Measurements from ENCODE around the gene FRMD4A. TPM values are rescaled to one million over a fixed set of nuclear protein-coding genes. Genes with fewer than 3 reads are reported as not detected.

FRMD4A gene
- total and polyA plus RNA-seq, 2 of the 4 experiments (the other 2 are of a cell fraction), result 30.3 to 68.8 TPM

GRCh38 chr10:14278533-14278932, 52.2 kb downstream of the FRMD4A start:
- Histone ChIP-seq H4K20me1 (ENCODE audit: insufficient read depth, low read length) (no peaks in the 10 kb centered on the region), H3K23ac (ENCODE audit: low read depth, low read length) (no peak overlapping the region), H2AK5ac (ENCODE audit: low read depth, low read length) (no peak overlapping the region), H4K8ac (ENCODE audit: low read depth in 2 of 2, low read length in 2 of 2) (no peak overlapping the region), H3K4ac (ENCODE audit: low read depth, low read length) (no peak overlapping the region), H3K79me1 (ENCODE audit: low read depth in 1 of 2, low read length in 2 of 2) (no peaks in the 10 kb centered on the region), H4K91ac (ENCODE audit: insufficient read depth, low read depth, low read length) (no peak overlapping the region), H3K27ac (ENCODE audit: insufficient read depth, low read length) (no peak overlapping the region), H4K5ac (ENCODE audit: low read depth, low read length) (no peak overlapping the region), H2AK9ac (replicated peaks; ENCODE audit: low read depth, low read length, poor library complexity) (no peak overlapping the region), H3K27me3 (ENCODE audit: control insufficient read depth, insufficient read depth, low read length) (peaks cover 53% of the 10 kb centered on the region), H3K14ac (replicated peaks; ENCODE audit: low read depth, low read length) (no peak overlapping the region), H2BK15ac (ENCODE audit: low read depth, low read length) (no peak overlapping the region), H2BK20ac (ENCODE audit: low read depth, low read length) (no peak overlapping the region), H3K9me1 (ENCODE audit: insufficient read depth, low read length) (no peaks in the 10 kb centered on the region), H3K56ac (ENCODE audit: extremely low read depth, insufficient read depth, low read length) (no peak overlapping the region), H3K4me2 (ENCODE audit: low read depth, low read length) (no peak overlapping the region), H2BK5ac (ENCODE audit: low read depth, low read length, poor library complexity, severe bottlenecking) (no peak overlapping the region), H3K4me3 (ENCODE audit: insufficient read depth, low read depth, low read length) (no peak overlapping the region), H2AFZ (replicated peaks; ENCODE audit: low read length, poor library complexity) (no peak overlapping the region), H3K18ac (ENCODE audit: low read depth, low read length) (no peak overlapping the region), H2BK120ac (ENCODE audit: low read depth, low read length) (no peak overlapping the region), H3K4me1 (ENCODE audit: control insufficient read depth, insufficient read depth, low read length) (no peaks in the 10 kb centered on the region), H3K9ac (ENCODE audit: low read depth, low read length) (no peak overlapping the region), H3K36me3 (ENCODE audit: control insufficient read depth, insufficient read depth, low read length) (no peaks in the 10 kb centered on the region), H3K9me3 (ENCODE audit: control insufficient read depth, insufficient read depth, low read length) (peaks cover 3% of the 10 kb centered on the region; the same call in 1 of the 2 replicates)
- dilution Hi-C loops (cut with HindIII; ENCODE audit: low sequenced_read_pairs, unreplicated experiment), result no loop called here
- intact Hi-C loops (cut with micrococcal nuclease), result no loop called here
- TF ChIP-seq BHLHE40 (IDR thresholded peaks at IDR 0.05; ENCODE audit: low read depth, low read length), result no peak
- TF ChIP-seq, protein P1, sequence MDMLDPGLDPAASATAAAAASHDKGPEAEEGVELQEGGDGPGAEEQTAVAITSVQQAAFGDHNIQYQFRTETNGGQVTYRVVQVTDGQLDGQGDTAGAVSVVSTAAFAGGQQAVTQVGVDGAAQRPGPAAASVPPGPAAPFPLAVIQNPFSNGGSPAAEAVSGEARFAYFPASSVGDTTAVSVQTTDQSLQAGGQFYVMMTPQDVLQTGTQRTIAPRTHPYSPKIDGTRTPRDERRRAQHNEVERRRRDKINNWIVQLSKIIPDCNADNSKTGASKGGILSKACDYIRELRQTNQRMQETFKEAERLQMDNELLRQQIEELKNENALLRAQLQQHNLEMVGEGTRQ (IDR thresholded peaks at IDR 0.05; ENCODE audit: low read depth, low read length), result no peak
- TF ChIP-seq, protein P2, sequence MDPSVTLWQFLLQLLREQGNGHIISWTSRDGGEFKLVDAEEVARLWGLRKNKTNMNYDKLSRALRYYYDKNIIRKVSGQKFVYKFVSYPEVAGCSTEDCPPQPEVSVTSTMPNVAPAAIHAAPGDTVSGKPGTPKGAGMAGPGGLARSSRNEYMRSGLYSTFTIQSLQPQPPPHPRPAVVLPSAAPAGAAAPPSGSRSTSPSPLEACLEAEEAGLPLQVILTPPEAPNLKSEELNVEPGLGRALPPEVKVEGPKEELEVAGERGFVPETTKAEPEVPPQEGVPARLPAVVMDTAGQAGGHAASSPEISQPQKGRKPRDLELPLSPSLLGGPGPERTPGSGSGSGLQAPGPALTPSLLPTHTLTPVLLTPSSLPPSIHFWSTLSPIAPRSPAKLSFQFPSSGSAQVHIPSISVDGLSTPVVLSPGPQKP (IDR thresholded peaks at IDR 0.05; ENCODE audit: borderline replicate concordance, low read depth, low read length), result no peak
- TF ChIP-seq RFX5 (IDR thresholded peaks at IDR 0.05; ENCODE audit: low read depth, low read length), result no peak
- no peak for TF ChIP-seq CHD1 (IDR thresholded peaks at IDR 0.05; ENCODE audit: low read depth, low read length)
- TF ChIP-seq CTCF (conservative IDR thresholded peaks at IDR 0.05; ENCODE audit: low read depth, low read length), result no peak
- TF ChIP-seq RCOR1 (IDR thresholded peaks at IDR 0.05; ENCODE audit: insufficient replicate concordance, low read length), result no peak
- TF ChIP-seq RAD21 (IDR thresholded peaks at IDR 0.05; ENCODE audit: low read length), result no peak
- no peak for TF ChIP-seq NFE2L2 (IDR thresholded peaks at IDR 0.05; ENCODE audit: low read depth, low read length)
- TF ChIP-seq POLR2A (IDR thresholded peaks at IDR 0.05; ENCODE audit: low read depth, low read length), result no peak
- no peak for TF ChIP-seq MAFK (IDR thresholded peaks at IDR 0.05; ENCODE audit: low read depth, low read length)
- TF ChIP-seq MAZ (IDR thresholded peaks at IDR 0.05; ENCODE audit: borderline replicate concordance, low read depth, low read length), result no peak
- no peak for TF ChIP-seq MXI1 (IDR thresholded peaks at IDR 0.05; ENCODE audit: borderline replicate concordance, low read depth, low read length)
- no peak for TF ChIP-seq SMC3 (IDR thresholded peaks at IDR 0.05; ENCODE audit: low read depth, low read length)
- TF ChIP-seq FOS (IDR thresholded peaks at IDR 0.05; ENCODE audit: low read depth, low read length), result no peak
- no peak for TF ChIP-seq CEBPB (IDR thresholded peaks at IDR 0.05; ENCODE audit: low read depth, low read length)
- WGBS, 2 experiments (ENCODE audit: extremely low coverage in 2 of 2, insufficient read length in 1 of 2), result no CpG with 5 or more reads among the region's 8 CpGs
- in situ Hi-C loops (cut with MboI; ENCODE audit: low sequenced_read_pairs), result no loop called here
- DNase-seq (no peak), ATAC-seq (ENCODE audit: low read depth) (no peak)
- no TSS peak for BruUV-seq (replicated peaks)
- ChIA-PET POLR2A (ENCODE audit: unreplicated experiment) (no interaction called here), CTCF (interaction anchor here (0.6 kb wide), 1 partner anchor 21 kb away, joined by 3 read pairs; no protein-coding TSS in a partner anchor)

All from IMR-90 (cell line).